IMR-90 (cell line): ENCODE results near the gene DDX27.

Experiments used
- CEBPB ChIP-seq: IDR thresholded peaks from 2 replicates; pipeline ENCODE4 v1.6.1; 2012; ENCODE audit warnings: low read depth, low read length, improper control_type of control experiment
- CHD1 ChIP-seq: IDR thresholded peaks from 2 replicates; pipeline ENCODE4 v1.6.1; 2012; ENCODE audit warnings: low read depth, low read length, improper control_type of control experiment
- CTCF ChIP-seq: conservative IDR thresholded peaks from 2 replicates; pipeline ENCODE4 v1.5.1; 2012; ENCODE audit warnings: mild to moderate bottlenecking, low read depth, low read length, improper control_type of control experiment
- POLR2A ChIP-seq: IDR thresholded peaks from 2 replicates; pipeline ENCODE4 v1.6.1; 2012; ENCODE audit warnings: mild to moderate bottlenecking, low read depth, low read length
- RFX5 ChIP-seq: IDR thresholded peaks from 2 replicates; pipeline ENCODE4 v1.8.0; 2012; ENCODE audit warnings: low read depth, mild to moderate bottlenecking, low read length, moderate library complexity
- SMC3 ChIP-seq: fragments of 150-350 bp; IDR thresholded peaks from 2 replicates; pipeline ENCODE4 v1.6.1; 2016; ENCODE audit warnings: low read depth, mild to moderate bottlenecking, antibody characterized with exemption, low read length, moderate library complexity

- TF ChIP-seq CTCF: no peak
- no peak for TF ChIP-seq POLR2A
- TF ChIP-seq SMC3: no peak
- no peak for TF ChIP-seq CHD1
- no peak for TF ChIP-seq RFX5
- no peak for TF ChIP-seq CEBPB
These were observed 29.9 kb downstream of the DDX27 start for GRCh38 chr20:49248879-49249665.
